ENCODE data around the gene CHSY1. TPM values are rescaled to one million over a fixed set of nuclear protein-coding genes. Genes with fewer than 3 reads are reported as not detected.

Gene CHSY1
- total RNA-seq, 2 donors from 2014 or later: 47.4 to 114 TPM

DNA sequence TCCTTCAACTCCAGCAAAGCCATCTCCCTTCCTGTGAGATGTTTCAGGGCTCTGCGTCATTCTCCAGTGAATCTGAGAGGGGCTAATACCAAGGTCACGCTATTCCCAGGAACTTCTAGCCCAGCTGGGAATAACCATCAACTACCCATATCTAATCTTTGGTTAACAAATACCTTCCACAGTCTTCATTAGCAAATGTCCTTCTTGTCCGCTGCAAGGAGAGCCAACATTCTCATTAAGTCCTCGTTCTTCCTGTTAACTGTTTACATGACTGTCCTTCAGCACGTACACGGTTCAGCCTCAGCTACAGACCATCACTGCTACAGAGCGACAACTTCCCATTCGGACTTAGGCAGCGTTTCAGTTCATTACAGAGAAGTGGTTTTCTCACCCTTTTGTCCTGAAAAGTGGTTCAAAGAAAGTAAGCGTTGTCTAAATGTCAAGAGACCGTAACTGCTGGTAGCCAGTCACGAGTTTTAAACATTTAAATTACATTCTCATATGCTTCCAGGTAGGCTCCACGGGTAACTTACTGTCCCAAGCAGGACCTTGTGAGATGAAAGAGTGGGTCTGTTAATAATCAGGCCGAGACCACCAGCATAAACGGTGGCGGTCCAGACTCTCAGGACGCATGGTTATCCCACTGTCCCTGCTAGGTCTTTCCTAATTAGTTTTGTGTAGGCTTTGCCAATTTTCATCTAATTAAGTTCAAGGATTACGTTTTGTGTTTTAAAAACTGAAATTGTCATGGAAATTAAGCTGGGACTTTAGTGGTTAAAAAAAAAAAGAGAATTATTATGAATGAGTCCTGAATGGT is 63.8 kb downstream of the CHSY1 start:
- ATAC-seq (replicated peaks): peak; percentile 7
- H3K9me3 Mint-ChIP-seq: no peaks in the 10 kb centered on the region
- H3K4me3 Mint-ChIP-seq: peak overlapping the region; percentile 82
- H3K27ac Mint-ChIP-seq: peak overlapping the region; percentile 92
- peaks cover 55% of the 10 kb centered on the region for H3K4me1 Mint-ChIP-seq
- no peaks in the 10 kb centered on the region for H3K27me3 Mint-ChIP-seq
- peaks cover 93% of the 10 kb centered on the region for H3K36me3 Mint-ChIP-seq (ENCODE audit: low read depth)

DNA sequence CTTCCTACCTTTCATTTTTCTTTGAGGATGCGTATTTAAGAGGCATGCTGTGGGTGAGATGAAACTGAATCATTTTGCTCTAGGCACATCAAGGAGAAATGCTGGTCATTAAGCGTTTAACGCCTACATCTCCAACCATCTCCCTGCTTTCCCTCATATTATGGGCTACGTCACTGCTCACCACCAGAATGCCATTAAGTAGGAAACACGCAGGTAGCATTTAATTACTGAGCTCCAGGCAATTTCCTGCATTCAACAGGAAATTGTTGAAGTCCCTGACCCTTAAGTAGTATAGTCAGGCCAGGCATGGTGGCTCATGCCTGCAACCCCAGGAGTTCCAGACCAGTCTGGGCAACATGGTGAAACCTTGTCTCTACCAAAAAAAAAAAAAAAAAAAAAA is 66.1 kb downstream of the CHSY1 start:
- Mint-ChIP-seq H3K9me3 (no peaks in the 10 kb centered on the region), H3K36me3 (ENCODE audit: low read depth) (peaks cover 97% of the 10 kb centered on the region), H3K4me1 (peaks cover 56% of the 10 kb centered on the region), H3K27ac (peak overlapping the region; percentile 63), H3K27me3 (no peaks in the 10 kb centered on the region), H3K4me3 (peak overlapping the region; percentile 41)
- no peak for ATAC-seq (replicated peaks)

DNA sequence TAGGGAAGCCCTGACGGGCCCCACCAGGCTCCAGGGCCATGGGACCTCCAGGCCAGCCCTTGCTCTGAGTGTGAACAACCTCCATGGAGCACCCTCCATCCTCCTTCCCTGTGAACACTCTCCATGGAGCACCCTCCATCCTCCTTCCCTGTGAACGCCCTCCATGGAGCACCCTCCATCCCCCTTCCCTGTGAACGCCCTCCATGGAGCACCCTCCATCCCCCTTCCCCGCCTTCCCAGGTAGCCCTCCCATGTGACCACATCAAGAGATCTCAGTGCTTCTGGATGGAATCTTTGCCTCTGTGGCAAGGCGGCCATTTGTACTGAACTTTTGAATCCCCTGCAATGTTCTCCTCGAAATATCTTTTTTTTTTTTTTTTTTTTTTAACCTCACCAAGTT is 66.5 kb downstream of the CHSY1 start:
- H3K27me3 Mint-ChIP-seq: no peaks in the 10 kb centered on the region
- ATAC-seq (replicated peaks): no peak
- H3K36me3 Mint-ChIP-seq (ENCODE audit: low read depth): peaks cover 97% of the 10 kb centered on the region
- peaks cover 51% of the 10 kb centered on the region for H3K4me1 Mint-ChIP-seq
- no peaks in the 10 kb centered on the region for H3K9me3 Mint-ChIP-seq
- H3K27ac Mint-ChIP-seq: peak overlapping the region; percentile 63
- H3K4me3 Mint-ChIP-seq: peak overlapping the region; percentile 41

- Mint-ChIP-seq H3K36me3 (ENCODE audit: low read depth) (peaks cover 97% of the 10 kb centered on the region), H3K4me1 (peaks cover 46% of the 10 kb centered on the region), H3K9me3 (no peaks in the 10 kb centered on the region), H3K27me3 (no peaks in the 10 kb centered on the region), H3K27ac (no peak overlapping the region), H3K4me3 (no peak overlapping the region)
- no peak for ATAC-seq (replicated peaks)
Observed at GRCh38 chr15:101184830-101185229, 67.0 kb downstream of the CHSY1 start.

DNA sequence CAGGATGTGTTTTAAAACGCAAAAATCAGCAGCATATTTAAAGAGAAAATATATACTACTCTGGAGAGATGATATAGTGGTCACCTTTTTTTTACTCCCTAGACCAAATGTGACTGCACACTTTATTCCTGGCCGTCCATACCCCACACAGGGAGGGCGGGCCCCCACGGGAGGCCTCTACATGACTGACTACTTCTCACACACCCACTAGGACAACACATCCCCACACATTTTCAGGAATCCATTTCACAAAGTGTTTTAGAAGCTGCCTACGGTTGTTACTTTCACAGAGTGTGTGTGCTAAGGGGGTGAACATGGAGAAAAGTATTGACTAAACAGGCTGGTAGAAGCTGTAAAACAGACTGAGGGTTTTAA is 67.9 kb downstream of the CHSY1 start:
- Mint-ChIP-seq H3K4me3 (peak overlapping the region; percentile 20), H3K36me3 (ENCODE audit: low read depth) (peaks cover 93% of the 10 kb centered on the region), H3K27ac (peak overlapping the region; percentile 58), H3K27me3 (no peaks in the 10 kb centered on the region), H3K9me3 (no peaks in the 10 kb centered on the region), H3K4me1 (peaks cover 38% of the 10 kb centered on the region)
- no peak for ATAC-seq (replicated peaks)

DNA sequence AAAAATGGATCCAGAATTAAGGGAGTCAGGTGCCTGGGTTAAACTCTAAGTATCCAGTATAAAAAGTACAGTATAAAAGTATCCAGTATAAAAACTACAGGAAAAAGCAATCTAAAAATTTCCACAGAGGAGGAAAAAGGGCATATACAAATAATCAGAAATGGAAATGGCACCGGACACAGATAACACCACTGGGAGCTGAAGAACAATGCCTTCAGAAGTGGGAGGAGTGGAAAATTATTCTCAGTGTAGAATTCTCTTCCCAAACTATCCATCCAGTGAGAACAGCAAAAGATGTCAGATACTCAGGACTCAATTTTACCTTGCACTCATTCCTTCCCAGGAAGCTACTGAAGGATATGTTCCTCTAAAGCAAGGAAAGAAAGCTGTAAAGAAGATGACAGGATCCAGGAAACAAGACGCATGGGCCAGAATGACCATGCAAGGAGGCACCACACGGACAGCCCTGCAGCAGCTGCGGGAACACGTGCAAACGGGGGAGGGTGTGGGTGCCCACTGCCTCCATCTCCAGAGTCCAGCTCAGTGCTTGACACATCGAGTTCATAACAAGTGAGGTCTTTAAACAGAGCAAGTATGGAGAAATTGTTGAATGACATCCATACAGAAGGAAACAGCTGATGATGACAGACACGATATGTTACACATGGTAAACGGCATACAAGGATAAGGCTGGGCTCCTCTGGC is 68.5 kb downstream of the CHSY1 start:
- Mint-ChIP-seq H3K4me3 (peak overlapping the region; percentile 20), H3K9me3 (no peaks in the 10 kb centered on the region), H3K4me1 (peaks cover 34% of the 10 kb centered on the region), H3K36me3 (ENCODE audit: low read depth) (peaks cover 93% of the 10 kb centered on the region), H3K27me3 (no peaks in the 10 kb centered on the region), H3K27ac (peak overlapping the region; percentile 58)
- no peak for ATAC-seq (replicated peaks)

DNA sequence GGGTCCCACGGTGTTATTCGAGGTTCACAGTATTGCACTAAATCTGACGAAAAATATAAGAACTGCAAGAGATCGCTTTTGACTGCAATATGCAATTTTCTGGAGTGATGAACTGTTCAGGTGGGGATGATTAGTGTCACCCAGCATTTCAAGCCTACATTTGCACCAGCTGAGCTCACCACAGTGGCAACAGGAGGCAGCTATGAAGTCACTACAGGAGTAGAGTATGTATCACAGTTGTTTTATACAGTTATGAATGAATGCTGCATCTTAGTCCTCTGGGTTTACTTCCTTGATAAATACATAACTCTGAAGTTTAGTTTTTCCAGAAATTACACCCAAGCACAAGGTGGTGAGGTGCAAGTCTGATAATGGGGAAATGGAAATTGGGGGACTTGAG is 69.6 kb downstream of the CHSY1 start:
- Mint-ChIP-seq H3K9me3 (no peaks in the 10 kb centered on the region), H3K27ac (peak overlapping the region; percentile 58), H3K27me3 (no peaks in the 10 kb centered on the region), H3K36me3 (ENCODE audit: low read depth) (peaks cover 95% of the 10 kb centered on the region), H3K4me3 (no peak overlapping the region), H3K4me1 (peaks cover 26% of the 10 kb centered on the region)
- ATAC-seq (replicated peaks): peak; percentile 70

DNA sequence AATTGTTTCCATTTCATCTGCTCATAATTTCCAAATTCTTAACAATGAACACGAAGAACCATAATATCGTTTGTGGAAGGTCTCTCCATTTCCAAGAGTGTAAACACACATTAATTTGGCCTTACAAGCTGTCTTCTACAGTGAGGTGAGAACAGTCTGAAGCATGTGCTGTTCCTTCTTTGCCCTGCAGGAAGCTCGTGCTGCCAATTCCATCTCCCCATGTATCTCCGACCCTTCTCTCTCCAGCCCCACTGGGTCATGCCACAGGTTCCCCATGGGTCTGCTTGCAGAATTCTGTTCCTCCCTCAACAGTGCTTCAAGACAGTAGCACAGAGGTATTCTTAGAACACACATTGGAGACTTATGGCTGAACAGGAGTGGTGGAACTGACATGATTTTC is 70.5 kb downstream of the CHSY1 start:
- peaks cover 26% of the 10 kb centered on the region for H3K4me1 Mint-ChIP-seq
- H3K4me3 Mint-ChIP-seq: no peak overlapping the region
- ATAC-seq (replicated peaks): no peak
- H3K9me3 Mint-ChIP-seq: no peaks in the 10 kb centered on the region
- H3K27ac Mint-ChIP-seq: peak overlapping the region; percentile 51
- peaks cover 95% of the 10 kb centered on the region for H3K36me3 Mint-ChIP-seq (ENCODE audit: low read depth)
- no peaks in the 10 kb centered on the region for H3K27me3 Mint-ChIP-seq

- Mint-ChIP-seq H3K36me3 (ENCODE audit: low read depth) (peaks cover 96% of the 10 kb centered on the region), H3K27ac (peak overlapping the region; percentile 43)
Observed at GRCh38 chr15:101180620-101181307, 71.1 kb downstream of the CHSY1 start.

GRCh38 chr15:101179341-101180153 is 72.3 kb downstream of the CHSY1 start:
- ATAC-seq (replicated peaks): no peak
- Mint-ChIP-seq H3K27me3 (no peaks in the 10 kb centered on the region), H3K36me3 (ENCODE audit: low read depth) (peaks cover 96% of the 10 kb centered on the region), H3K4me1 (peaks cover 26% of the 10 kb centered on the region), H3K27ac (peak overlapping the region; percentile 43), H3K9me3 (no peaks in the 10 kb centered on the region), H3K4me3 (no peak overlapping the region)

More at GRCh38 chr15:101180620-101181307, 71.1 kb downstream of the CHSY1 start:
- Mint-ChIP-seq H3K4me1 (peaks cover 26% of the 10 kb centered on the region), H3K27me3 (no peaks in the 10 kb centered on the region), H3K4me3 (no peak overlapping the region), H3K9me3 (no peaks in the 10 kb centered on the region)
- no peak for ATAC-seq (replicated peaks)

- Mint-ChIP-seq H3K27ac (no peak overlapping the region), H3K4me1 (peaks cover 26% of the 10 kb centered on the region), H3K36me3 (ENCODE audit: low read depth) (peaks cover 96% of the 10 kb centered on the region)
Observed at GRCh38 chr15:101178931-101179330, 72.9 kb downstream of the CHSY1 start.

GRCh38 chr15:101178479-101178878 is 73.4 kb downstream of the CHSY1 start:
- ATAC-seq (replicated peaks): no peak
- Mint-ChIP-seq H3K27me3 (no peaks in the 10 kb centered on the region), H3K27ac (no peak overlapping the region), H3K9me3 (no peaks in the 10 kb centered on the region), H3K4me1 (peaks cover 24% of the 10 kb centered on the region), H3K4me3 (no peak overlapping the region), H3K36me3 (ENCODE audit: low read depth) (peaks cover 96% of the 10 kb centered on the region)

More at GRCh38 chr15:101178931-101179330, 72.9 kb downstream of the CHSY1 start:
- no peaks in the 10 kb centered on the region for H3K9me3 Mint-ChIP-seq
- no peaks in the 10 kb centered on the region for H3K27me3 Mint-ChIP-seq
- ATAC-seq (replicated peaks): no peak
- H3K4me3 Mint-ChIP-seq: no peak overlapping the region

- no peaks in the 10 kb centered on the region for H3K27me3 Mint-ChIP-seq
- H3K27ac Mint-ChIP-seq: no peak overlapping the region
- H3K4me1 Mint-ChIP-seq: peaks cover 17% of the 10 kb centered on the region
- no peak for ATAC-seq (replicated peaks)
- no peak overlapping the region for H3K4me3 Mint-ChIP-seq
- no peaks in the 10 kb centered on the region for H3K9me3 Mint-ChIP-seq
- peaks cover 92% of the 10 kb centered on the region for H3K36me3 Mint-ChIP-seq (ENCODE audit: low read depth)
Observed at GRCh38 chr15:101177866-101178265, 74.0 kb downstream of the CHSY1 start.

- peak overlapping the region; percentile 28 for H3K27ac Mint-ChIP-seq
- no peaks in the 10 kb centered on the region for H3K9me3 Mint-ChIP-seq
- no peak overlapping the region for H3K4me3 Mint-ChIP-seq
- H3K36me3 Mint-ChIP-seq (ENCODE audit: low read depth): peaks cover 79% of the 10 kb centered on the region
- no peak for ATAC-seq (replicated peaks)
- H3K4me1 Mint-ChIP-seq: peaks cover 5% of the 10 kb centered on the region
- no peaks in the 10 kb centered on the region for H3K27me3 Mint-ChIP-seq
Observed at GRCh38 chr15:101176625-101177024, 75.2 kb downstream of the CHSY1 start.
